NCI-H128 (cell line): ENCODE measurements around the gene CEBPE.

ENCODE experiments used
- DNase-seq: peaks from one replicate; lab custom pipeline; 2025; ENCODE audit not compliant: unreplicated experiment; lab: John Stamatoyannopoulos, UW

Gene CEBPE

DNA sequence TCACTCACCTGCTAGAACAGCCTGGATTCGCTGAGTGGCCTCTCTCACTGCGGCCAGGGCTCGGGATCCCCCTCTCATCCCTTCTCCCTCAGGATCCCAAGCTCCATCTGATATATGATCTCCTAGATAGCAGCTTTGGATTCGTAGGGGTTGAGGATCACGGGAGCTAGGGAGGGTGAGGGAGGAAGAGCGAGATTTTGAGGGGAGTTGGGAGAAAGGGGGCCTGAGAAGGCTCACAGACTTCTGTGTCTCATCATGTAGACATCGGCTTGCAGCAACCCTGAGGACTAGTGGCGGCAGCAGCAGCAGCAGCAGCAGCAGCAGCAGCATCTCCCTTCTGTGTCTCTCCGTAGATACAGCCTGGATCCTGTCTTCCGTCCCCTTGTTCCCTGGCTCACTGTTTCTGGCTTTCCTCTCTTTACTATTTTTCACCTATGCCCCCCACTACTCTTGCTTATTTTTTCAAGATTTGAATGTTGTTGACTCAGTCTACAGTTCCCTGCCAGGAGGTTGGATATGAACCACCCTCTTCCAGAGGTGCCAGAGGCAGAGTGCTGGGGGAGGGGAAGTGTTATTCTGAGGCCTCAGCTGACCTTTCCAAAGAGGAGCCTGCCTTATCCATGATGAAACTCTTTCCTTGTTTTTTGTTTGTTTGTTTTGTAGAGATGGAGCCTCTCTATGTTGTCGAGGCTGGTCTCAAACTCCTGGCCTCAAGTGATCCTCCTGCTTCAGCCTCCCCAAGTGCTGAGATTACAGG lies 14.3 kb downstream of the CEBPE start, which contains the start of gene CIROP:
Gene CIROP, minus strand, starts transcription at position 399 of the 757 bp plus-strand sequence. Its CDS starts 69 bp downstream, at position 330.
- DNase-seq, result no peak

GRCh38 chr14:23104070-23104590 lies 14.9 kb downstream of the CEBPE start:
- DNase-seq, result no peak

DNA sequence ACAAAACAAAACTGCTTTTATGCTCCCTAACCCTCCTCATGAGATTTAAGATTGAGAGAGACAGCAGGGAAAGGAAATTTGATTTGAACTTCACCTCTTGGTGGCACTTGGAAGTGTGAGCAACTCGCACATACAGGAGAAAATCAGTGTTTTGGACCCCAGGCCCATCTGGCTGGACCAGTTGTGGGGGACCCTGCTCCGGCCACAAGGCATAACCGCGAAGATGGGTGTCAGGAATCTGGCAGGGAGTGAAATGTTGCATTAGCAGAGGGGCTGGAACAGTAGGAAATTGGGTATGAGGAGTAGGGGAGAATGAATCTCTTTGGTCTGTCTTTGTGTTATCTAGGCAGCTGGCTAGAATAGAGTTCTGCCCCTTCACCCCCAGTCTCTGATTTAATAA lies 15.5 kb downstream of the CEBPE start:
- DNase-seq, result no peak

DNA sequence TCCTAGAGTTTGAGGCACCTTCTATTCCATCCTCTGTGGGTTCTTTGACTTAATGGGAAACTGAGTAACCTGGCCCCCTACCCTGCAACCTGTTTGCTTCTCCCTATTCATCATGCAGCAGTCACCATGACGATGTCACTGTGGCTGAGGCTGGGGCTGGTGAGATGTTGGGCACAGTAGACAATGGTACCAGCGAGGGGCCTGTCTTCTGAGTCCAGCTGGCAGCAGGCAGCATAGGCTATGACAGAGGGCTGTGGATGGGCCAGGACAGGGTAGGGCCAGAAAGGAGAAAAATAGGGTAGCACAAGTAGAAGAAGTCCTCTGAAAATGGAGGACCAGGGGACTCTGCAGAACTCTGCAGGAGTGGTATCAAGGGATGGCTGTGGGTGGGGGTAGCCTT lies 16.3 kb downstream of the CEBPE start:
- DNase-seq, result no peak

DNA sequence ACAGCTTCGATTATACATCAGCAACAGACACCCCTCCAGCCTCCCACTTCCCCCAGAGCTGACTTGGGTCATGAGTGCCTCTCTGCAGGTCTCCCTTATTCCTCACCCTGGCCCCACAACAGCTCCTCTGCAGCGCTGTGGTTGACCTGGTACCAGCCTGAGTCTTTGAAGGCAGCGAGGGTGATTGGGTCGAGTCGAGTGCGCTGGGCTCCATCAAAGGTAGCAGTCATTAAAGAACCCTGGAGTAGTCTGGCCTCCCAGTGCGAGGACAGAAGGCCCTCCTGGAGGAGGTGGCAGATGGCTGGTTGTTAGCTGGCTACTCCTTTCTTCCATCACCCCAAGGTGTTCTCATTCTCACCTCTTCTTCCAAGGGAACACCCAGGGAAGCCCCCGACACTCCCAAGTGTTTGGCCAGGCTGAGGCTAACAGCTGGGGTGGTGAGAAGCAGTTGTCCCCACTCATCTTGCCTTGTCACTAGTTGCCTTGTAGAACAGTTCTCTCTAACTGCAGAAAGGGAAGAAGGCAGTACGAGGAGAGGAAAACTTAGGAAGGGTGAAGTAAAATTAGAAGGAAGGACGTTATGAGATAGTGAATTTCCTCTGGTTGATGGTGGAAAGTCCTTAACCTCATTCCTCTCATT lies 16.9 kb downstream of the CEBPE start:
- no peak for DNase-seq

GRCh38 chr14:23101213-23101970 lies 17.7 kb downstream of the CEBPE start:
- no peak for DNase-seq

DNA sequence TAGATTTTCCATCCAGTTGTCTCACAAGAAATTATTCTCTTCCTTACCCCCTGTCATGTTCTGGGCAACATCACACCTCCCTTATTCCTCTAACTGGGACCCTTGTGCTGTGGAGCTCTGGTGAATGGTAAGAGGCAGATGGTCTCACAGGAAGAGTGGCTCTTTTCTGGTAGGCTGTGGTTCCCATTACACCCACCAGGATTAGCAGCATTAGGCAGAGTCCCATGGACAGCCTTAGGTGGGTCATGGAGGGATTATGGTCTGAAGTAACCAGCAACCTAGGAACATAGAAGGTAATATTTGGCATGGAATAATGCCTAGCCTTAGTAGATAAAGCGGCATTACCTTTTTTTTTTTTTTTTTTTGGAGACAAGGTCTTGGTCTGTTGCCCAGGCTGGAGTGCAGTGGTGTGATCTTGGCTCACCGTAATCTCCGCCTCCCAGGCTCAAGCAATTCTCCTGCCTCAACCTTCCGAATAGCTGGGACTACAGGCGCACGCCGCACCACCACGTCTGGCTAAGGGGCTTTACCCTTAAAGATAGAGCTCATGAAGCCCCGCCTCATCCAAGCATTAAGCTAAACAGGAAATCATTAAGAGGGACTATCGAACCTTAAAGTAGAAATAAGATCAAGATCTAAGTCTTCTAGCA lies 19.7 kb downstream of the CEBPE start:
- DNase-seq, result no peak

DNA sequence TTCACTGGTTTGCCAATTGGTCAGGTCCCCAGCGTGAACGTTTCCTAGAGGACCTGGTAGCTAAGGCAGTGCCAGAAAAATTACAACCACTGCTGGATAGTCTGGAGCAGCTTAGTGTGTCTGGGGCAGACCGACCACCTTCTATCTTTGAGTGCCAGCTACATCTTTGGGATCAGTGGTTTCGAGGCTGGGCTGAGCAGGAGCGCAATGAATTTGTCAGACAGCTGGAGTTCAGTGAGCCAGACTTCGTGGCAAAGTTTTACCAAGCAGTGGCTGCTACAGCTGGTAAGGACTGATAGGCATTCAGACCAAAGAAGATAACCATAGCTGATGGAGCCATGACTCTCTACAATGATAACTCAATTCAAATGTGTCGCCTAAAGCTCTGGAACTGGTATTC lies 21.3 kb downstream of the CEBPE start:
- no peak for DNase-seq

DNA sequence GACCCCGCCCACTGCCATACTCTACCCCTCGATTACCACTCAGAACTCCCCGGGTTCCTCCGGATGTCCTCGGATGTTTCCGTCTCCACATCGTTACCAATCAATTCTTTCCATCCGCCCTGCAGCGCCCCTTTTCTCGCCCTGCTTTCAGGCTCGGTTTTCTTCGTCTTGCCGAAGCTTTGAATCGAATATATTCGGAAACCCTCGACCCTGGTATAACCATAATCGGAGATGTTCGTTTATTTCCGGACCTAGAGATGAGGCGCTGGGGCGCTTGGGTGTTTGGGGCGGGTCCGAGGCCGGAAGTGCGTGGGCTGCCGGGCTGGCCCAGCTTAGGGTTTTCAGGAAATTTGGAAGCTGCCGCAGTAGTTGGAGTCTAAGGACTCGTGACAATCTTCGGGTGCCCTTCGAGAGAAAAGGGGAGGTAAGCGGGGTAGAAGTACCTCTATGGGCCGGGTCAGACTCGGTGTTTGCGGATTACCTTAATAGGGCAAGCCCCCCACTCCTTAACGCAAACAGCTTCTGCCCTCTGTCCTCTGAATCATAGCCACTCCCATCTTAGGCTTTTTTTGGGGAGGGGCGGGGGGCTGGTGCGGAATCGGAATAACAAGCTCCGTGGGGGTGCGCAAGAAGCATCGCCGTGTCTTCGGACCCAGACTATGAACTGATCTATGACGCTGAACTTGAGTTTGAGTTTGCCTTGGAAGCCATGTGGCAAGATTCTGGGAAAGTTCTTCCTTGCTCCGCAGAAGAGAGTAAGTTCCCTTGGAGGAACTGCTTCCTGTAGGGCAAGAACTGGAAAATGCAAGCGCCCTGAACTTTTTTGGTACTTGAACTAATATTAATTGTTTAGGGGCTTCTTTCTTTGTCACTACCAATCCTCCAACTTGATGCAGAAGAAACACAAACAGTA lies 23.6 kb downstream of the CEBPE start, which contains the start of gene C14orf119:
Gene C14orf119, plus strand, starts transcription at position 310 of the 913 bp plus-strand sequence. CDS start 2,154 bp downstream, outside the sequence.
- DNase-seq, result no peak

DNA sequence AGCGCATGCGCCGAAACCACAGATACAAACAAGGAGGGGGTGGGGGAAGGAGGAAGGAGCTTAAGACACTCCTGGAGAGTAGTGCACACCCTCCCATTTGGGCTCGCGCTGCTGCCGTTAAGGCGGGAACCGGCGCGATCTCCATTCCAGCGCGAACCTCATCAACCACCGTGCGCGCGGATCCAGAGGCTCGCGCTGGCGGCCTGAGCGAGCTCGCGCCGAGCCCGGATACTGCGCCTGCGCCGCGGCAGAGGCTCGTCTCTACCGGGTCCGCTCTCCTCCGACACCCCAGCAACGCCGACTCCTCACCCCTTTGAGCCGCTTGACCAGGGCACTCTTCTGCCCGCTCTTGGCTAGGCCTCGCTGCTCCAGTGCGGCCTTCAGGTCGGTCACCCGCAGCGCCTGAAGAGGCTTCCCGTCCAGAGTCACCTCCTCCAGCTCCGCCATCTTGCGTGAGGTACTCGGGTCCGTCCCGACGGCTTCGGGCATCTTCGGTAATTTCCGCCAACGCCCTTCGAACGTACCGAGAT lies 24.3 kb downstream of the CEBPE start, which contains the start of gene ACIN1:
Gene ACIN1, minus strand, starts transcription at position 471 of the 530 bp plus-strand sequence. Its CDS starts 24 bp downstream, at position 447.
- no peak for DNase-seq

DNA sequence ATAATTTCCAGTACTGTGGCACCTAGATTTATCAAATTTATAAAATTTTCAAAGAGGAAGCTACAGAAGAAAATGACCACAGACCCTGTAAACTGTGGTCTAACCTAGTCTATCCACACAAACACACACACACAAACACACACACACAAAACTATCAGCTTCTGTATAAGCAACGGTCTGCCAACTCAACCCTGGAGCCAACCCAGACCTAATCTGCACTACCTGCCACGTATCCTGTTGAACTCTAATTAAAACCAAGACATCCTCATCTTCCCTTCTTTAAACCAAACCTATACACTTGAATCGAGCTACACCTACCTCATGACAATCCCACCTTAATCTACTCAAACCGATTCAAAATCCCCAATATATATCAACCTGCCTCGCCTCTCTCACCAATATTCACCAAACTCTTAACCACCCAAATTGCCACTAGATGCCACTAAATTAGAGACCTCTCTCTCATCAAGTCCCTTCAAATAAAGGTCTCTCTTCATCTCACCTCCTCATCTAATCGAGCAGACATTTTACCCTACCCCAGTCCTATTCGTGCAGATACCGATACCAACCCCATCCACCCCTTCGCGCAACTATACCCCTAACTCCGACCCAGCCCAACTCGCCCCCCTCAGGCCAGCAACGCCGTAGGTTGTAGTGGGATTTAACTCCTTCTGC lies 24.9 kb downstream of the CEBPE start:
- no peak for DNase-seq

- DNase-seq, result no peak
Measured at GRCh38 chr14:23093526-23093925, 25.5 kb downstream of the CEBPE start.

DNA sequence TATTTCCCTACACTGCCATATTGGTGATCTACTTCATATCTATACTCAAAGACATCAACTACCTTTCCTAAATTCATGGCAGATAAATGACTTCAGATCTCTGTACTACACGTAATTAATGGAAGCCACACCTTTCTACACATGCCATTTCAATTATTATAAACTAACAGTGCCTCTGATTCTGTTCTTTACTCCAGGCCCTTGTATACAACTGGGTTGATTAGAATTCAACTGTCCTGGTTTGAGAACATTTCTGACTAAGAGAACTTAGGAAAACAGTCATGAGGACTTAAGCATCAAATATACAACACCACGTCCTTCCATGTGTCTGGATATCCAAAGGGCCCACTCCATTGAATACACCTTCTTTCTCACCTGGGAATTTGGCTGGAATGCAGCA lies 26.0 kb downstream of the CEBPE start:
- DNase-seq, result no peak

GRCh38 chr14:23091294-23092225 lies 27.5 kb downstream of the CEBPE start:
- DNase-seq, result no peak

DNA sequence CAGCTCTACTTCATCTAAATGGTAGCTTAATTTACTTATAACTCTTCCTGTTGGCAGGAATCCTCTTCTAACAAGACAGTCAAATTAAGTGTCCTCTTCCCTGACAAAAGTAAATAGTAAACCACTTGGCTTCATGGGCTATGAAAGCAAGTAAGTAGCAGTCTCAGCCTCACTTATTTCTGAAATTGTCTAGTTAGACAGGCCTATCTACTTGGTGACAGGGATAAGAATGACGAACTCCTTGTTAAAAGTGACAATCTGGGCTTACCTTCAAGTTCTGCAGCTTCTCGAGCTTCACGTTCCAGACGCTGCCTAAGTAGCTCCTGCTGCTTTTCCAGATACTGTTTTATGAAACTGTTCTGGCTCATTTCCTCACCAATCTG lies 28.8 kb downstream of the CEBPE start:
- no peak for DNase-seq

GRCh38 chr14:23089498-23090253 lies 29.4 kb downstream of the CEBPE start:
- DNase-seq, result no peak

DNA sequence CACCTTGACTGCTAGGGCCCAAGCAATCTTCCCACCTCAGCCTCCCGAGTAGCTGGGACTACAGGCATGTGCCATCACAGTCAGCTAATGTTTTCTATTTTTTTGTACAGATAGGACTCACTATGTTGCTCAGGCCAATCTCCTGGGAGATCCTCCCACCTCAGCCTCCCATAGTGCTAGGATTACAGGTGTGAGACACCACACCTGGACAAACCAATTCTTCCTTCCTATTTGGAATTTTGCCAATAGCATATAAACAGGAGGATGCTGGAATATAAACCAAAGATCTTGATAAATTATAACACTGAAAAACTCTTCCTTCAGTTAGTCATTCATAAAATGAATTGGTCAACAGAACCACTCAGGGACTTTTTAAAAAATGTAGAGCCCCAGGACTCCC lies 32.5 kb downstream of the CEBPE start:
- no peak for DNase-seq
